Head of caudate nucleus (tissue), 42 donors: Measurements from ENCODE around the gene TESMIN.
A peak's percentile ranks its signal among the peaks of the same experiment; 100 is the strongest.

Source experiments
- DNase-seq, 42 donors: peaks; one replicate each; pipeline versions ENCODE4 v3.0.0 to v3.0.0-alpha.2; 2020 to 2021; ENCODE audit warnings: mixed read lengths in 7 of 42
- intact Hi-C: fragments of 100-400 bp; cut with DNase I; formaldehyde crosslinking; loops from one replicate; pipeline ENCODE4 v1.15.0; 2022

TESMIN gene

DNA sequence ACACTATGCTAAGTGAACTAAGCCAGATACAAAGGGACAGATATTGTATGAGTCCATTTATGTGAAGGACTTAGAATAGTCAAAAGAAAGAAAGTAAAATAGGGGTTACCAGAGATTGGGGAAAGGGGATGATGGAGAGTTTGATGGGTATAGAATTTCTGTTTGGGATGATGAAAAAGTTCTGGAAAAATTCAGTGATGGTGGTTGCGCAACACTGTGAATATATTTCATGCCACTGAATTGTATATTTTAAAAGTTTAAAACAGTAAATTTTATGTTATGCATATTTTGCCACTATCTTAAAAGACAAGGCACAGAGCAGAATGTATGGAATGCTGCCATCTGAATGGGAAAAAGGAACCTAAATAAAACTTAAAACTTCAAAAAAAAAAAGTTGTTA is 29.2 kb downstream of the TESMIN start:
- DNase-seq = no peak
- intact Hi-C loops = no loop called here

DNA sequence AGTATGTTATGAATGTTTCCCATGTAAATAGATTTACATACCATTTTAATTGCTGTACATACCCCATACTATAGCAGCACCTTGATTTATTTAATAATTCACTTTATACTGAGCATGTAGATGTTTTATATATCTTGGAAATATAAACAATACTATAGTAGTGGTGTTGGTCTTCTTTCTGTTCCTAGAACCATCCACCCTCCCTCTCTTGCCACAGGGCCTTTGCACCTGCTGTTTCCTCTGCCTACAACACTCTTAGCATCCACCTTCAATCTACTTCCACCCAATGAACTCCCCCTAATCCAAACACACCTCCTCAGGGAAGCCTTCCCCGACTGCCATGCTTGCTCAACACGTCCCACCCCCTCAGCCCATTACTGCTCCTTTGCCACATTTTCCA is 30.2 kb downstream of the TESMIN start:
- intact Hi-C loops = no loop called here
- DNase-seq = no peak

DNA sequence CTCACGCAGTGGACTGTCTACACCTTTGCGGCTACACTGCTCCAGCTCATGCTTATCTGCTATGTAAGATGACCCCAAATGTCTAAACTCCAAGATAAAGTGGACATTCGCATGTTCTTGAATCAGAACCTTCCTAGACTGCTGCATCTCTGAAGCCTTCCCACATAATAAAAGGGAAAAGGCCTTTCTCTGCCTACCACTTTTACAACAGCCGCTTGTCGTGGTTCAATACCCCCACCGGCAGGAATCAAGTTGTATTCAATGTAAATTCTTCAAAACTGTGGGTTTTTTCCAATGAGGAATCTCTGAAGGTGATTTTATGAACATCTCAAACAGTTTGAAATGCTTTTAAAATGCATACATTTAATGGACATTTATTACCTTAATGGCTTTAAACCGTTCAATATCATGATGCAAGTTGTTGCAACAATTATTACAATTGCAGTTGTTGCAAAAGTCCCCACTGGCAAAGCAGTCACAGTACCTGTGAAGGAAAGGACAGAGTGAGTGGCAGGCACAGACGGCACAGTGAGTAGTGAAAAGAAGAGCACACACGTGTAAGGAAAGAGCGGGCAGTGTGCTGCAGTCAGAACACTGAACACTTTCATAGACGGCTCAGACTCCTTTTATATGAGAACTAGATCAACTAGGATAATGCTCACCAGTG is 35.7 kb downstream of the TESMIN start:
- no peak for DNase-seq
- intact Hi-C loops = no loop called here

DNA sequence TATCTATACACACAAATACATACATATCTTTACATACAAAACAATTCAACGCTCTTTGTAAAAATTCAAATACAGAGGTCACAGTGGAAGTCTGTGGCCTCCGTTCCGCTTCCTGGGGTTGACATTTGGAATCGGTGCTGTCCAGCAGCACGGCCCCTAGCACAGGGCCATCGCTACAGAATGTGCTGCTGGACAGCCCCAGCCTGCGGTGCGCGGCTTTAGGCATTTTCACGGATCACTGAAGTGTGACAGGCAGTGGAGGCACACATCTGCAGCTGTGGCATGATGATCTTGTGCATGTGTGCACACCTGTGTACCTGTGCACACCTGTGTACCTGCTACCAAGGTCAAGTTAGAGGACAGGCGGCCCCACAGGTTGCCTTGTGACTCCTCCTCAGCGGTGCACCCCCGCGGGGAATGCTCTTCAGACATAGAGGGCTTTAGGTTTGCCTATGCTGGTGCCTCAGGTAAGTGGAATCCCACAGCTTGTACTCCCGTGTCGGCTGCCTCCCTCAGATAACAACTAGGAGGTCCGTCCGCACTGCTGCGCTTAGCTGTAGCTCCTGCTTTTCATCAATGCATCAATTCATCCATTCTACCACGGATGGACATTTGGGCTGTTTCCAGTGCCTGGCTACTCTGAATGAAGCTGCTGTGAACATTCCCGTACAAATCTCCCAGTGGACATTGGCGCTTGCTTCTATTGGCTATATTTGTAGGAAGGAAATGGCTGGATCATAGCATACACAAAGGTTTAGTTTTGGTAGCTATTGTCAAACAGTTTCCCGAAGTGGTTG is 37.1 kb downstream of the TESMIN start:
- peak in 13 of 42 donors; percentile 14 to 60 (median 25) for DNase-seq
- intact Hi-C loops = no loop called here

DNA sequence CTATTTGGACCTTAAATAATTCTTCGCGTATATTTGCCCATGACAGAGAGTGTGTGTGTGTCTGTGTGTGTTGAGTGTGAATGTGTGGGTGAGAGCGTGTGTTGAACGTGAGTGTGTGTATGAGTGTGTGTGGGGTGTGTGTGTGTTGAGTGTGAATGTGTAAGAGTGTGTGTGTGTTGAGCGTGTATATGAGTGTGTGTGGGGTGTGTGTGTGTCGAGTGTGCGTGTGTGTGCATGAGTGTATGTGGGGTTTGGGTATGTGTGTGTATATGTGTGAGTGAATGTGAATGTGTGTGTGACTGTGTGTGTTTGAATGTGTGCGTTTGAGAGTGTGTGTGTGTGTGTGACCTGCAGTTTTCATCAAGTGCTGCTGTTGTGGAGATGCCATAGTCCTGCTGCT is 40.2 kb downstream of the TESMIN start:
- intact Hi-C loops = no loop called here
- no peak for DNase-seq

DNA sequence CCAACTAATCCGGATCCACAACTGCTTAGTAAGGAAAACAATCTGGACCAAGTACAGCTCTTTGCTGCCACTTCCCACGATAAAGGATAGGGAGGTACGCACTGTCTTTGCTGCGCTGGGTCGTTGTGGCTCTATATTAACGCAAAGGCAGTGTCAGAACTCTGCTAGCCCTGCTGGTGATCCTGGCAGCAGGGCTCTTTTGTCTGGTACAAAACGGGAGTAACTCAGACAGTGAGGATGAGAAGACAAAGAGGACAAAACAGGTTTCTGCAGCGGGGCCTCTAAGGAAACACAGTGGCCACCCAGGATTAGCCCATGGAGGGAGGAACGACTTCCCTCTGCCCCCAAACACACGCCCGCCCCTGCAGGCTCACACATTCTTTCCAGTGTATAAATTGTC is 40.9 kb downstream of the TESMIN start:
- intact Hi-C loops = no loop called here

DNA sequence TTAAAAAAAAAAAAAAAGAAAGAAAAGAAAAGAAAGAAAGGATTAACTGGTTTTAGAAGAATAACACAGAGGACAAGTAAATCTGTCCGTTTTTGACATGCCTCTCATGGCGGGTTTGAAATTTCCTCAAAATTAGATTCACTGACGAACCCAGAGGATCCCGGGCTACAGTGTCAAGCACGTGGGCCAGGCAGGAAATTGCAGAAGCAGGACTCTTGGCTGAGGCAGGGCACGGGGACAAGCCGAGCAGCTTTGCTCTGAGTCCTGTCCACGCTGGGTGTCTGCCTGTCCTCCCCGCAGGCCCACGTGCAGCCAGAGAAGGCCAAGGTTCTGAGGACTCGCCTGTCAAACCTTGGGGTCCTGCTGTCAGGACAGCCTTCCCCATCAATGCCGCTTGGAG is 42.3 kb downstream of the TESMIN start:
- DNase-seq = no peak
- intact Hi-C loops = no loop called here

More for the DNA sequence above, 40.9 kb downstream of the TESMIN start:
- no peak for DNase-seq

DNA sequence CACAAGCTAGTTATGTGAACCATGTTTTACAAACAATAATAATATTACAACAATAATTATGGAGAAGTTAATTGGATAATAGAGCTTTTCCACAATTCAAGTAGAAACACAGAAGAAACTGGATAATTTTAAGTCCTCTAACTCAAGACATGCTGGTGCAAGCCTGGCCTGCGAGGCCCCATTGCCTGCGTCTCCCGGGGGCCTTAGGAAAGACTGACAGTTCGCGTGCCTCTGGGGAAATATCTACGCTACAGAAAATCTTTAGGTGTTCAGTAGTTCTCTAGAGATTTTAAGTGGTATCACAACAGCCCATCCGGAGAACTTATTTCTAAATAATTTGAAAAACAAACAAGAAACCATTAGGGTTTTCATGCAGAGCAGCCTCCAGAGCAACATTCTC is 43.8 kb downstream of the TESMIN start:
- no peak for DNase-seq
- intact Hi-C loops = no loop called here

DNA sequence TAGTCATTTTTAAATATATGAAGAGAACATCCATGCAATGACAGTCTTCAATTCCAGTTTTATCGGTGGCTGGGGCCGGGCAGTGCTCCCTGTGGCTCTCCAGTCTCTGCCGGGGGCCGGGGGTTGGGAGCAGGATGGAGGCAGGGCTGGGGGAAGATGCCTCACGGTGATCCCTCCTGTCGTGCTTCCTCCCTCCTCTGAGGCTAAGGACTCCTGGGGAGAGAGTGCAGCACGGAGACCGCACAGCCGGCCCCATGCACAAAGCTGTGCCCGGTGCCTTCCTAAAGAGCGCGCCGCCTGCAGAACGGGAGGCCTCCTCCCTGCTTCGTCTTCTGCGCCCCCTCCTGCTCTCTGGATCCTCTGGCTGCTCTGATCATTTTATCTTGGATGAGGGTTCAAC is 46.4 kb downstream of the TESMIN start:
- intact Hi-C loops = no loop called here
- no peak for DNase-seq

DNA sequence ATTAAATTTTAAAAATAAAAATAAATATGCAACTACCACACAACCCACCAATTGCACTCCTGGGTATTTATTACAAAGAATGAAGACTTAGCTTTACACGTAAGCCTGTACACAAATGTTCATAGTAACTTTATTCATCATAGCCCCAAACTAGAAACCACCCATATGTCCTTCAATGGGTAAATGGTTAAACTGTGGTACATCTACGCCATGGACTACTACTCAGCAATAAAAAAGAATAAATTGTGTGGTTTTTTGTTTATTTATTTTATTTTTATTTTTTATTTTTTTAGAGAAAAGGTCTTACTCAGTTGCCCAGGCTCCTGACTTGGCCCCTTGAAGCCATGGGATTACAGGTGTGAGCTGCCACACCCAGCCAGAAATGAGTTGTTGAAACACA is 52.3 kb downstream of the TESMIN start:
- DNase-seq = peak in 1 of 42 donors; percentile 7
- intact Hi-C loops = no loop called here

DNA sequence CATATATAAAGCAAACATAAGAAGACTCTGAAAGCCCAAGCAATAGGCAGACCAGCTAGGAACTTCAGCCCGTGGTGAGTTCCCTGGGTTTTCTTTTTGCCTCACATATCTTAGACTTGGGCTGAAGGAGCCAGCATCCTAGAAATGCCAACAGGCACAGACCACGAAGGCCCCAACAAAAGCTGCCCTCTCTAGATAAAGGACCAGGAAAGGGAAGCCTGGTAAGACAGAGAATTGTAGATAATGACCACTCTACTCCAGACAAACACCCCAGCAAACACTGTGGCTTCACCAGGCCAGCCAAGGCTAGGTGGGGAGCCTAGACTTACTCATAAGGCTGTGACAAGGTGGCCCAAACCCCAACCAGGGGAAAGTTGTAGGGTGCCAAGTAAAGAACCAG is 55.8 kb downstream of the TESMIN start:
- intact Hi-C loops = no loop called here
- no peak for DNase-seq

DNA sequence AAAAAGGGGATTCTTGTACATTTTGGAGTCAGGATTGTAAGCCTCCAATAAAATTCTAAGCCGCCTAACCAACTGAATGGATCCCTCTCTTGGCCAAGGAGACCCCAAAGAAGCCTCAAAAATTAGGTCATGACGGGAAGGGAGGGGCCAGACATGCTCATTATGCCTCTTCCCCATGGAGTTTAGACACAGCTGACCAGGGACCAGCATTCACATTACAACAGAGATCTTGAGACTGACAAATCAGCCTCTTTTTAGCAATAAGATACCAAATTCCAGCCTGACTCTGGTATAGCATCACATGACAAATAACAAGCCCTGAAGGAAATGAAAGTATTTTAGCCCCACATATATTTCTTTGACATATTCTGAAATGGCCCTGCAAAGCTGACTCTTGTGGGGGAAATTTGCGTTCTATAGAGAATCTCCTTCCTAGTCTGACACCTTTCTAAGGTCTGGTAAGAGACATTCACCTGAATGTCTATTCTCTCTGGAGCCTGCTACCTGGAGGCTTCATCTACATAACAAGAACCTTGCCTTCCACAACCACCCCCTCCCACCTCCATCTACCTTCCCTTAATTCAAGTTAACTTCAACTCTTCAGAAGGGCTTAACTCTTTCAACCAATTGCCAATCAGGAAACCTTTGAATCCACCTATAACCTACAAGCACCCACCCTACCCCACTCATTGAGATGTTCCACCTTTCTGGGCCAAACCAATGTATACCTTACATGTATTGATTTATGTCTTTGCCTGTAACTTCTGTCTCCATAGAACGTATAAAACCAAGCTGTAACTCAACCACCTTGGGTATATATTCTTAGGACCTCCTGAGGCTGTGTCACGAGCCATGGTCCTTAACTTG is 56.7 kb downstream of the TESMIN start:
- no peak for DNase-seq
- intact Hi-C loops = no loop called here

DNA sequence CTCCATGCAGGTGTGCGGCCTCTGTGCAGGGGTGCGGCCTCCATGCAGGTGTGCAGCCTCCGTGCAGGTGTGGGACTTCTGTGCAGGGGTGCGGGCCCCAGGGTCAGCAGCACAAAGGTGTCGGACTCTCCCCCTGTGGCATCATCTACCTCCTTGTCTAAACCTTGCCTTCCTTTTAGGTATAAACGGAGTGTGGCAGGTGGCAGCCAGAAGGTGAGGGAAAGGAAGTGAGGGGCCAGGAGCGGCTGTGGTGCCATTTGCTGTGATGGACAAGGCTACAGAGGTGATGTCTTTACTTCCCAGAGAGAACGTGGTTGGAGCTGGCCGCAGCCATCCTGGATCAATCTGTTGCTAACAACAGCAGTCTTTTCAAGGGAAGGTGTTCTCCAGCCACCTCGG is 57.8 kb downstream of the TESMIN start:
- peak in 1 of 42 donors; percentile 27 for DNase-seq

DNA sequence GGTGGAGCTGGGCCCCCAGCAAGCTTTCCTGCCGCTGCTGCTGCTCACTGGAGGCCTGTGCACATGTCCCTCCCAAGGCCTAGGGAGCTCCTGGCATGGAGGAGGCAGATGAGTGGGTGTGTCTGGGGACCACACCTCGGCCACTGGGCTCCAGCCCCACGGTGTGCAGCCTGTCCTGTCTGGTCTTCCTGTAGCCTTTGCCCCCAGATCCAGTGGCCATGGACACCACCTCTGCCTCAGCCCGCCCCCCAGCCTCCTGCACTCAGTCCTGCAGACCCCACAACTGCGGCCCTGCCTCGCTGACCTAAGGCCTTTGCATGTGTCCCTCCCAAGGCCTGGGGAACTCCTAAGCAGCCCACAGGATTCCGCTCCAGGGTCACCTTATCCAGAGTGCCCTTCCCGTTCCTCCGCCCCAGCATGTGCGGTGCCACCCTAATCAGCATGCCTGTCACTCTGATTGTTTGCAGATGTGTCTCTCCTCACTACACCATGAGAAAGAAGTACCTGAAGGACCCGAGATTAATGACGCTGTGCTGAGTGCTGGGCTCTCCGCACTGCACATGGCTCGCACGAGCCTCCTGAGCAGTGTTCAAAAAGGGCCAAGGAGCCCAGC is 58.3 kb downstream of the TESMIN start:
- intact Hi-C loops = no loop called here
- DNase-seq = no peak

More for the DNA sequence above, 57.8 kb downstream of the TESMIN start:
- intact Hi-C loops = no loop called here

DNA sequence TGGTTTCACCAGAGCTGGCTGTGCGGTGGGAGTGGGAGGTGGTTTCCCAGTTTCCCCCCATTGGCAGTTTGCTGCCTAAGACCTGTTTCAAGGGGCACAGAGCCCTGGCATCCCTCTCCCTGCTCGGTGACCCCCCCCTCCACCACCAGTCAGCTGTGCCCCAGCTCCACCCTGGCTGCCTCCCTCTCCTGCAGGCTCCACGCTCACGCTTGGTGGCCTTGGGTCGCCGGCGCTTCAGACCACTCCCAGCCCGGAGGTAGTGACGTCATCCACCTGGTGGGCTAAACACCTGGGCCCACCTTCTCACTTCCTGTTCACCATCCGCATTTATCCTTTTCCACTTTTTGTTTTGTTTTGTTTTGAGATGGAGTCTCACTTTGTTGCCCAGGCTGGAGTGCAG is 59.2 kb downstream of the TESMIN start:
- DNase-seq = peak in 1 of 42 donors; percentile 24

DNA sequence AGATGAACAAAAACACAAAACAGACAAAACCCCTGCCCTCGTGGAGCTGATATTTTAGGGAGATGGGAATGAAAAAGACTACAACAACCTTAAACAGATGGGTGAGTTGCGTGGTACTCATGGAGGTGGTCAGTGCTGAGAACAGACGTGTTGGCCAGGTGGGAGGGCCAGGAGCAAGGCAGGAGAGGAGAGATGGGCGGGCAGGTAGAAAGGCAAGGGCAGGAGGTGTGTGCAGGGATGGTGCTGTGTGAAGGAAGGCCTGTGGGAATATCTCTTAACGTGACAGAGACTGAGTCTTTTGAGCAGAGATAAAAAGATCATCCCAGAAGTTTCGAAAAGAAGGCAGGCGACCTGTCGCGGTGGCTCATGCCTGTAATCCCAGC is 59.9 kb downstream of the TESMIN start:
- intact Hi-C loops = no loop called here
- peak in 1 of 42 donors; percentile 1 for DNase-seq

More for the DNA sequence above, 59.2 kb downstream of the TESMIN start:
- intact Hi-C loops = no loop called here

DNA sequence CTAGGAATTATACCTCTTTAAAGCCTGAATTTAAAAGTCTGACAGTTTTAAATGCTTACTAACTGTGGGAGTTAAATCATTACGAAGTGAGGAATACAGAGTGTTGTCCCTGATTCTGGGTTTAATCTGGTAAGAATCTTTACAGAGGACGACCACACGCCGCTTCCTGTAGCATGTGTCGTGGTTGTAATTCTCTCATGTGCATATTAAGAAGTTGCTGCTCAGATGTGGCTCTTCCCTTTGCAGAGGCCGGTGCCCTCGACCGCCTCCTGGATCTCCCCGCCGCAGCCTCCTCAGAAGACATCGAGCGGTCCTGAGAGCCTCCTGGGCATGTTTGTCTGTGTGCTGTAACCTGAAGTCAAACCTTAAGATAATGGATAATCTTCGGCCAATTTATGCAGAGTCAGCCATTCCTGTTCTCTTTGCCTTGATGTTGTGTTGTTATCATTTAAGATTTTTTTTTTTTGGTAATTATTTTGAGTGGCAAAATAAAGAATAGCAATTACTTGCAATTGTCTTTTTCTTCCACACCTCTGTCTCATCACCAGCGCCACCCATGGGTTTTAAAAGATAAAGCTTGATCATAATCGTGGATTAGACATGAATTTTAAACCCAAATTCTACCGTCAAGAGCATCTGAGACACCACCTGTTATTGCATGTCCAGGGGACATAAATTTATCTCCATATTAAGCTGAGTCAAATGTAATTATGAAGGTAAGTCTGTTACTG is 60.5 kb downstream of the TESMIN start:
- intact Hi-C loops = no loop called here
- DNase-seq = no peak

DNA sequence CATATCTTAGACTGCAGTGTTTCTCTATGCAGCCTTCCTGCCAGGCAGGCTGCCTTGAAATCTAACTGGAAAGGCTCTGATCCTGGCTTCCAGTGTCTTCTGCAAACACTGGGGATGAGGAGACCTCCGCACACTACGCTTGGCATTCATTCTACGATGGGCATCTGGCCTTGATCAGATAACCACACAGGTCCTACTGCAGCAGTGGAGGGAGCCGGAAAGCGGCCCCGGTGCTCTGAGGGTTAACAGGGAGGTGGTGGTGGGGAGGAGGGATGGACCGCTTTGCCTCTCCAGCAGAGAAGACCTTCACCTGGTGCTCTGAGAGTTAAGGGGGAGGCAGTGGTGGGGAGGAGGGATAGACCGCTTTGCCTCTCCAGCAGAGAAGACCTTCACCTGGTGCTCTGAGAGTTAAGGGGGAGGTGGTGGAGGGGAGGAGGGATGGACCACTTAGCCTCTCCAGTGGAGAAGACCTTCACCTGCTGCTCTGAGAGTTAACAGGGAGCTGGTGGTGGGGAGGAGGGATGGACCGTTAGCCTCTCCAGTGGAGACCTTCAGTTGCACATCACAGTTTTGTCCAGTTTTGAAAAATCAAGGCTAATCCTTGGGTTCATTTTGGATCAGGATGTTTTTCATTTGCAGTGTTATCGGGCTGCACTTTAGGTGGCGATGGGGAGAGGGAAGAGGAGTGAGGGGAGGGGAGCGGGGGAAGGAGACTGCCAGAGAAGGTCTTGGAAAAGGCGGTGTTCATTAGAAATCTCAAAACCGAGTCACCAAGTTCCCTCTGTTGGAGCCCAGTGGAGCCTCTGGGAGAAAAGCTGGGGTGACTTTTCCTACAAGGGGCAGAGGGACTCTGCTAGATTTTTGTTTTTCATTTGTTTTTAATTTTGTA is 61.3 kb downstream of the TESMIN start:
- no peak for DNase-seq
- intact Hi-C loops = no loop called here
